HEK293T (cell line): Measurements from ENCODE around the gene GEMIN4.

Source experiments
- ARNT ChIP-seq: fragments of 450-650 bp; IDR thresholded peaks from 2 replicates; pipeline ENCODE4 v1.6.1; 2017; ENCODE audit warnings: mild to moderate bottlenecking
- FOXA1 ChIP-seq: fragments of 450-650 bp; IDR thresholded peaks from 2 replicates; pipeline ENCODE4 v1.6.1; 2016; ENCODE audit warnings: mild to moderate bottlenecking
- FOXK2 ChIP-seq: fragments of 450-650 bp; IDR thresholded peaks from 2 replicates; pipeline ENCODE4 v1.6.1; 2016; ENCODE audit warnings: mild to moderate bottlenecking
- L3MBTL2 ChIP-seq: fragments of 450-650 bp; conservative IDR thresholded peaks from 2 replicates; pipeline ENCODE4 v1.6.1; 2016; ENCODE audit warnings: mild to moderate bottlenecking
- LEF1 ChIP-seq: fragments of 450-650 bp; IDR thresholded peaks from 2 replicates; pipeline ENCODE4 v1.6.1; 2017; ENCODE audit warnings: mild to moderate bottlenecking, borderline replicate concordance
- NFRKB ChIP-seq: fragments of 450-650 bp; IDR thresholded peaks from 2 replicates; pipeline ENCODE4 v1.6.1; 2016; ENCODE audit warnings: mild to moderate bottlenecking, moderate library complexity
- SUZ12 ChIP-seq: fragments of 450-650 bp; IDR thresholded peaks from 2 replicates; pipeline ENCODE4 v1.6.1; 2016; ENCODE audit warnings: mild to moderate bottlenecking
- TARDBP ChIP-seq: fragments of 450-650 bp; IDR thresholded peaks from 2 replicates; pipeline ENCODE4 v1.6.1; 2016
- TF ChIP-seq, protein P1 (sequence below): fragments of 450-650 bp; IDR thresholded peaks from 2 replicates; pipeline ENCODE4 v1.6.1; 2016

DNA sequence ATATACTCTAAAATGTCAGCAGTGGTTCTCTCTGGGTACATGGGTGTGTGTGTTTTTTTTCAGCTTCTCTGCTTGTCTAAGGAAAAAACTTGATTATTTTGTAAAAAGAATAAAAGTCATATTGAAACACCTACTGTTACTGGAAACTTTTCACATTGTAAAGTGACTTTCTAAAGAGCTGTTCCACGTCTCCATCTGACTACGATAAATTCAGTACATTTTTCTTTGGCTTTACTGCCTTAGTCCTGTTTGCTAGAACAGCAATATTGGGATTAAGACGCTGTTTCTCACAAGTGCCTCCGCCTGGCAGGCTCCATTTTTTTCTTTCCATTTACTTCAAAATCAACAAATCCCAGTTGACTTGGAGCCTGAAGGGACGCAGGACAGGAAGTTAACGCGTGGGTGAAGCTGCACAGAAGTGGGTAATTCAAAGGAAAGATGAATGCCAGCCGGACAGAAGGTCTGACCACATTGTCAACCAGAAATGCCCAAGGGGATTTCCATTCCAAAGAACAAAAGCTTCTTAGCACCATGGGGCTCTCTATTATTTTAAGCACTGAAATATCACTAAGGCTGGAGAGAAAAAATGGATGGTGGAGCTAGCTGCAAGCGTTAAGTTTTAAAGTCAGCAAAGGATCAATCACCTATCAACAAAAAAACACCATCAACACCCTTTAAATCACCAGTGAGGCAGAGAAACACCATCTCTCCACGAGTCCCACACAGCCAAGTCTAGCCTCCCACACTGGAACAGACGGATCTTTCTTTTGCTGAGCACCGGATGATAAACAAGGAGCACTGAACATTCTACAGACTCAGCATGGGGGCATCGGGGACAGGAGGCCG is 21.6 kb upstream of the GEMIN4 start:
- TF ChIP-seq SUZ12 (no peak), L3MBTL2 (no peak), FOXK2 (no peak), ARNT (no peak), FOXA1 (no peak), TARDBP (no peak), LEF1 (no peak), NFRKB (no peak)
- TF ChIP-seq, protein P1, sequence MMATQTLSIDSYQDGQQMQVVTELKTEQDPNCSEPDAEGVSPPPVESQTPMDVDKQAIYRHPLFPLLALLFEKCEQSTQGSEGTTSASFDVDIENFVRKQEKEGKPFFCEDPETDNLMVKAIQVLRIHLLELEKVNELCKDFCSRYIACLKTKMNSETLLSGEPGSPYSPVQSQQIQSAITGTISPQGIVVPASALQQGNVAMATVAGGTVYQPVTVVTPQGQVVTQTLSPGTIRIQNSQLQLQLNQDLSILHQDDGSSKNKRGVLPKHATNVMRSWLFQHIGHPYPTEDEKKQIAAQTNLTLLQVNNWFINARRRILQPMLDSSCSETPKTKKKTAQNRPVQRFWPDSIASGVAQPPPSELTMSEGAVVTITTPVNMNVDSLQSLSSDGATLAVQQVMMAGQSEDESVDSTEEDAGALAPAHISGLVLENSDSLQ, result no peak
